ENCODE results near the gene ARID3A.

The ARID3A gene

GRCh38 chr19:999379-999719 lies 73.5 kb downstream of the ARID3A start:
- Histone ChIP-seq H3K4me3 (ENCODE audit: low read length) (no peak overlapping the region), H3K36me3 (ENCODE audit: control insufficient read depth, insufficient read depth, low read length, severe bottlenecking) (no peaks in the 10 kb centered on the region), H3K4me1 (ENCODE audit: control insufficient read depth, insufficient read depth, low read length) (peaks cover 5% of the 10 kb centered on the region), H3K27me3 (replicated peaks; ENCODE audit: control insufficient read depth, insufficient read depth, low read length) (peaks cover 18% of the 10 kb centered on the region), H3K9me3 (ENCODE audit: control insufficient read depth, low read length) (no peaks in the 10 kb centered on the region), H3K9ac (ENCODE audit: low read length) (no peak overlapping the region)
- DNase-seq (ENCODE audit: low read depth): no peak

GRCh38 chr19:1000095-1000494 lies 74.3 kb downstream of the ARID3A start, which contains the start of gene GRIN3B:
GRIN3B (plus strand) TSS chr19:1000419; CDS start chr19:1000438, 19 bp downstream.
- H3K4me3 ChIP-seq (ENCODE audit: low read length): no peak within 1 kb of the TSS
- no peak within 1 kb of the TSS for H3K9ac ChIP-seq (ENCODE audit: low read length)
- H3K36me3 ChIP-seq (ENCODE audit: control insufficient read depth, insufficient read depth, low read length, severe bottlenecking): no peaks in the 10 kb centered on the region
- H3K4me1 ChIP-seq (ENCODE audit: control insufficient read depth, insufficient read depth, low read length): peaks cover 5% of the 10 kb centered on the region
- peaks cover 18% of the 10 kb centered on the region for H3K27me3 ChIP-seq (replicated peaks; ENCODE audit: control insufficient read depth, insufficient read depth, low read length)
- peak; percentile 87 for DNase-seq (ENCODE audit: low read depth)
- H3K9me3 ChIP-seq (ENCODE audit: control insufficient read depth, low read length): no peaks in the 10 kb centered on the region

GRCh38 chr19:1000591-1001537 lies 75.0 kb downstream of the ARID3A start:
- no peaks in the 10 kb centered on the region for H3K36me3 ChIP-seq (ENCODE audit: control insufficient read depth, insufficient read depth, low read length, severe bottlenecking)
- no peak overlapping the region for H3K9ac ChIP-seq (ENCODE audit: low read length)
- DNase-seq (ENCODE audit: low read depth): no peak
- H3K9me3 ChIP-seq (ENCODE audit: control insufficient read depth, low read length): no peaks in the 10 kb centered on the region
- peaks cover 18% of the 10 kb centered on the region for H3K27me3 ChIP-seq (replicated peaks; ENCODE audit: control insufficient read depth, insufficient read depth, low read length)
- peaks cover 5% of the 10 kb centered on the region for H3K4me1 ChIP-seq (ENCODE audit: control insufficient read depth, insufficient read depth, low read length)
- no peak overlapping the region for H3K4me3 ChIP-seq (ENCODE audit: low read length)

- Histone ChIP-seq H3K4me3 (ENCODE audit: low read length) (no peak overlapping the region), H3K9ac (ENCODE audit: low read length) (no peak overlapping the region), H3K9me3 (ENCODE audit: control insufficient read depth, low read length) (no peaks in the 10 kb centered on the region), H3K27me3 (replicated peaks; ENCODE audit: control insufficient read depth, insufficient read depth, low read length) (peaks cover 18% of the 10 kb centered on the region), H3K36me3 (ENCODE audit: control insufficient read depth, insufficient read depth, low read length, severe bottlenecking) (no peaks in the 10 kb centered on the region), H3K4me1 (ENCODE audit: control insufficient read depth, insufficient read depth, low read length) (no peaks in the 10 kb centered on the region)
- peak; percentile 78 for DNase-seq (ENCODE audit: low read depth)
Observed at GRCh38 chr19:1001538-1002166, 75.8 kb downstream of the ARID3A start.

GRCh38 chr19:1002600-1002999 lies 76.8 kb downstream of the ARID3A start:
- H3K36me3 ChIP-seq (ENCODE audit: control insufficient read depth, insufficient read depth, low read length, severe bottlenecking): no peaks in the 10 kb centered on the region
- no peaks in the 10 kb centered on the region for H3K9me3 ChIP-seq (ENCODE audit: control insufficient read depth, low read length)
- DNase-seq (ENCODE audit: low read depth): no peak
- no peak overlapping the region for H3K9ac ChIP-seq (ENCODE audit: low read length)
- no peaks in the 10 kb centered on the region for H3K4me1 ChIP-seq (ENCODE audit: control insufficient read depth, insufficient read depth, low read length)
- no peak overlapping the region for H3K4me3 ChIP-seq (ENCODE audit: low read length)
- H3K27me3 ChIP-seq (replicated peaks; ENCODE audit: control insufficient read depth, insufficient read depth, low read length): peaks cover 18% of the 10 kb centered on the region

GRCh38 chr19:1003283-1003682 lies 77.4 kb downstream of the ARID3A start:
- Histone ChIP-seq H3K9me3 (ENCODE audit: control insufficient read depth, low read length) (no peaks in the 10 kb centered on the region), H3K4me3 (ENCODE audit: low read length) (no peak overlapping the region), H3K4me1 (ENCODE audit: control insufficient read depth, insufficient read depth, low read length) (no peaks in the 10 kb centered on the region), H3K36me3 (ENCODE audit: control insufficient read depth, insufficient read depth, low read length, severe bottlenecking) (no peaks in the 10 kb centered on the region), H3K27me3 (replicated peaks; ENCODE audit: control insufficient read depth, insufficient read depth, low read length) (peaks cover 15% of the 10 kb centered on the region), H3K9ac (ENCODE audit: low read length) (no peak overlapping the region)
- DNase-seq (ENCODE audit: low read depth): no peak

GRCh38 chr19:1004204-1004802 lies 78.5 kb downstream of the ARID3A start:
- H3K4me1 ChIP-seq (ENCODE audit: control insufficient read depth, insufficient read depth, low read length): no peaks in the 10 kb centered on the region
- no peaks in the 10 kb centered on the region for H3K9me3 ChIP-seq (ENCODE audit: control insufficient read depth, low read length)
- H3K4me3 ChIP-seq (ENCODE audit: low read length): no peak overlapping the region
- H3K27me3 ChIP-seq (replicated peaks; ENCODE audit: control insufficient read depth, insufficient read depth, low read length): peaks cover 8% of the 10 kb centered on the region
- H3K36me3 ChIP-seq (ENCODE audit: control insufficient read depth, insufficient read depth, low read length, severe bottlenecking): no peaks in the 10 kb centered on the region
- no peak for DNase-seq (ENCODE audit: low read depth)
- H3K9ac ChIP-seq (ENCODE audit: low read length): no peak overlapping the region

GRCh38 chr19:1004803-1005664 lies 79.2 kb downstream of the ARID3A start:
- Histone ChIP-seq H3K9me3 (ENCODE audit: control insufficient read depth, low read length) (no peaks in the 10 kb centered on the region), H3K27me3 (replicated peaks; ENCODE audit: control insufficient read depth, insufficient read depth, low read length) (peaks cover 5% of the 10 kb centered on the region), H3K36me3 (ENCODE audit: control insufficient read depth, insufficient read depth, low read length, severe bottlenecking) (peaks cover 1% of the 10 kb centered on the region), H3K4me3 (ENCODE audit: low read length) (no peak overlapping the region), H3K9ac (ENCODE audit: low read length) (no peak overlapping the region), H3K4me1 (ENCODE audit: control insufficient read depth, insufficient read depth, low read length) (no peaks in the 10 kb centered on the region)
- no peak for DNase-seq (ENCODE audit: low read depth)

GRCh38 chr19:1006711-1007398 lies 81.0 kb downstream of the ARID3A start:
- H3K9me3 ChIP-seq (ENCODE audit: control insufficient read depth, low read length): no peaks in the 10 kb centered on the region
- peaks cover 5% of the 10 kb centered on the region for H3K27me3 ChIP-seq (replicated peaks; ENCODE audit: control insufficient read depth, insufficient read depth, low read length)
- peaks cover 10% of the 10 kb centered on the region for H3K36me3 ChIP-seq (ENCODE audit: control insufficient read depth, insufficient read depth, low read length, severe bottlenecking)
- no peak overlapping the region for H3K9ac ChIP-seq (ENCODE audit: low read length)
- H3K4me3 ChIP-seq (ENCODE audit: low read length): no peak overlapping the region
- H3K4me1 ChIP-seq (ENCODE audit: control insufficient read depth, insufficient read depth, low read length): no peaks in the 10 kb centered on the region
- no peak for DNase-seq (ENCODE audit: low read depth)

GRCh38 chr19:1007399-1008251 lies 81.8 kb downstream of the ARID3A start:
- Histone ChIP-seq H3K36me3 (ENCODE audit: control insufficient read depth, insufficient read depth, low read length, severe bottlenecking) (peaks cover 11% of the 10 kb centered on the region), H3K27me3 (replicated peaks; ENCODE audit: control insufficient read depth, insufficient read depth, low read length) (peaks cover 2% of the 10 kb centered on the region), H3K9ac (ENCODE audit: low read length) (no peak overlapping the region), H3K4me1 (ENCODE audit: control insufficient read depth, insufficient read depth, low read length) (no peaks in the 10 kb centered on the region), H3K4me3 (ENCODE audit: low read length) (no peak overlapping the region), H3K9me3 (ENCODE audit: control insufficient read depth, low read length) (no peaks in the 10 kb centered on the region)
- DNase-seq (ENCODE audit: low read depth): no peak

Measured in adipocyte (in vitro differentiated cells).